HG02885 (cell line): ENCODE measurements around the gene TIGD1.

Experiments
- ATAC-seq: cut with Tn5 transposase; IDR thresholded peaks from one replicate; pipeline ENCODE4 v1.9.1; 2021; ENCODE audit warnings: mild to moderate bottlenecking; ENCODE audit not compliant: unreplicated experiment, poor library complexity

TIGD1 gene

DNA sequence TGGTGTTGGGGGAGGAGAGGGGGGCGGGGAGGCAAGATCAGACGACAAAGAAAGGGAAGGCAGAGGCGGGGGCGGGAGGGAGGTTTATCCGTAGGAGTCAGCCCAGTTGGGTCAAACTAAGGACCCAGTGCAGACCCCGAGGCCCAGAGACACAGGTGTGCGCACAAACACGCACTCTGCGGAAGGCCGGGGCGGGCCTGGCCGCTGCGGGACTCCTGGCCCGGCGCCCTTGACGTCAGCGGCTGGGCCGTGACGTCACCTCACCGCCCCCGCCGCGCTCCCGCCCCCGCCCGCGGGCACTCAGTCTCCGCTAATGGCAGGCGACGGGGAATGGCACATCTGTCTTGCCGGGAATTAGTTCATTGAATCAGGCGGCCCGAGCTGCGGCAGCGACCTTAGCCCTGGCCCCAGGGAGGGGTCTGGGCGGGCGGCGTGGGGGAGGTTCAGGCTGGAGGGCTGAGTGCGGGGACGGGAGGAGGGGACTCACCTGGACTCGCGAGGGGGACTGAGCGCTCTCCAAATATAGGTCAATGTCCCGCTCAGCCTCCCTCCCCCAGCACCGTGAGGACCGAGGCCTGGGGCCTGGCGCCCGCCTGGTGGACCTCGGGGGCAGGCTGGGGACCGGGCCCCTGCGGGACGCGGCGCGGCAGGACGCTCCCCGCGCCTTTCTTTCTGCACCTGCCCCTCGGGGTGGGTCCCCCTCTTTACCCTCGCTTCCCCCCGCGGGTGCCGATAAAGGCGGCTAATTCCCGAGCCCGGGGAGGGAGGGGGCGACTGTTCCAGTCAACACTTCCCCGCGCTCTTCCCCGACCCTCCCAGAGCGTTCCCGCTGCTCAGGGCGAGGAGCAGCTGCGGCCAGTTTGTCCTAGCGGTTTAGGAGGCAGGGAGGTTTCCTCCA lies 47.2 kb downstream of the TIGD1 start:
- no peak for ATAC-seq

DNA sequence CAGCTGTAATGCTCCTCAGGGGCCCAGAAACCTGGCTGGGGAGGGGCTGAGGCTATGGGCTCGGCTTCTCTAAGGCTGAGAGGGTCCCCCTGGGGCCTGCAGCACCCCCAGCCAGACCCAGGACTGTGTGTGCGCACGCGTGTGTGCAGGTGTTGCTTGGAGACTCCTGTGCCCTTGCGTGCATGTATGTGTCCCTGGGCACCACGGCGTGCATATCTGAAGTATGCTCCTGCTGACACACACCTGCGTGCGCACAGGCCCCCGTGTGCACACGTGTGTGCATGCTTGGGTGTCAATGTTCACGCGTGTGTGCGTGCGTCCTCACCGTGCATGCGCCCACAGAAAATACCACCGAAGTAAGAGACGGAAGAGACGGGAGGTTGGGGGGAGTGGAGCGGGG lies 47.8 kb downstream of the TIGD1 start:
- ATAC-seq, result no peak

DNA sequence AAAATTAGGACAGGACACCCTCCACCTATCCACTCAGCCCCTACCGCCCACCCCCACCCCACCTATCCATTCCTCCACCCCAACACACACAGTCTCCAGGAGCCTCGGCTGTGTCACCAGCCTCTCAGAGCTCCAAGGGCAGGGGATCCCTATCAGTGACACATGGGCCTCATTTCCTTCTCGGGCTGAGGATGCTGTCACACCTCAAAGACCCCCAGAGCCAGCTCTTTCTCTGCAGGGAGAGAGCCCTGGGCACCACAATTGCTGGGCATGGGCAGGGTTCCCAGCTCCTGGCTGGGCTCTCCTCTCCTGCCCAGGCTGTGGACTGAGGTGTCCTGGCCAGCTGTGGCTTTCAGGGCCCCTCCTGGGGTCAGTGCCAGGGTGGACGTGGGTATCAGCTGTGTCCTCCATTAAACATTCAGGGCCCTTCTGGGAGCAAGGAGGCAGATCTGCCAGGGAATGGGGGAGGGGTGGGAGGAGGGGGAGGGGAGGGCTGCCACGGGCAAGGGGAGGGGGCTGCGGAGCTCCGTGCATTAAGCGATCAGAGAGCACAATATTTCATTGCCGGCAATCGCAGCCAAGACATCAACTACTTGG lies 48.5 kb downstream of the TIGD1 start:
- no peak for ATAC-seq

DNA sequence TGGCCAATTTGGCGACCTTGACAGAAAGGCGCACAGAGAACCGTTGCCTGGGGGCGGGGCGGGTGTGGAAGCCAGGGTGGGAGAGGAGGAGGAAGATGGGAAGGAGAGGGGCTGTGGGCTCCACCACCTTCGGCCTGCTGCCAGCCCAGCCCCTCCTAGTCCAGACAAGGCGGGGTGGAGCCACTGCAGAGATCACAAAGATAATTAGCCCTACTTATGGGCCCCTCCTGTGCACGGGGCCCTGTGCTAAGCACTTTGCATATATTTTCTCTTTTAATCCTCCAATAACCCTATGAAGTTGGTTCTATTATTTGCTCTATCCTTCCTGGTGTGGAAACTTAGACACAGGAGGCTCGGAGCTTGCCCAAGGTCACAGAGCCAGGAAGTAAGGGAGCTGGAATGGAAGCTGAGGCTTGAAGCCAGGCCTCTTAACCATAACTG lies 49.0 kb downstream of the TIGD1 start:
- no peak for ATAC-seq

DNA sequence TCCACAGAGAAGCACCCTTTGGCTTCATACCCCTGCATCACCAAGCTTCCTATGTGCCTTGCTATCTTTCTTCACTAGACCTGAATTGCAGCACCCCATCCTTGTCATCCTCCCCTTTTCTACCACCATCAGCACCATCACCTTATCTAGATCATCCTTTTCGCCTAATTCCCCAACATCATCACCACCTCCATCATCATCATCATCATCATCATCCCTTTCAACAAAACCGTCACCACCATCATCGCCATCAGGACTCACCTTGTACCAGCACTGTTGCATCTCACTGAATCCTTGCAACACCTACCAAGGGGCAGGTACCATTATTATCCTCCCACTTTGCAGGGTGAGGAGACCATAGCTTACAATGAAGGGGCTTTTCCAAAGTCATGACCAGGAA lies 51.9 kb downstream of the TIGD1 start:
- no peak for ATAC-seq
